GM10847 (cell line): ENCODE data around the gene GMIP.

ENCODE experiments used
- POLR2A ChIP-seq: IDR thresholded peaks from 2 replicates; pipeline ENCODE4 v1.6.1; 2011; ENCODE audit not compliant: insufficient read length; ENCODE audit errors: extremely low read depth

Gene GMIP, protein sequence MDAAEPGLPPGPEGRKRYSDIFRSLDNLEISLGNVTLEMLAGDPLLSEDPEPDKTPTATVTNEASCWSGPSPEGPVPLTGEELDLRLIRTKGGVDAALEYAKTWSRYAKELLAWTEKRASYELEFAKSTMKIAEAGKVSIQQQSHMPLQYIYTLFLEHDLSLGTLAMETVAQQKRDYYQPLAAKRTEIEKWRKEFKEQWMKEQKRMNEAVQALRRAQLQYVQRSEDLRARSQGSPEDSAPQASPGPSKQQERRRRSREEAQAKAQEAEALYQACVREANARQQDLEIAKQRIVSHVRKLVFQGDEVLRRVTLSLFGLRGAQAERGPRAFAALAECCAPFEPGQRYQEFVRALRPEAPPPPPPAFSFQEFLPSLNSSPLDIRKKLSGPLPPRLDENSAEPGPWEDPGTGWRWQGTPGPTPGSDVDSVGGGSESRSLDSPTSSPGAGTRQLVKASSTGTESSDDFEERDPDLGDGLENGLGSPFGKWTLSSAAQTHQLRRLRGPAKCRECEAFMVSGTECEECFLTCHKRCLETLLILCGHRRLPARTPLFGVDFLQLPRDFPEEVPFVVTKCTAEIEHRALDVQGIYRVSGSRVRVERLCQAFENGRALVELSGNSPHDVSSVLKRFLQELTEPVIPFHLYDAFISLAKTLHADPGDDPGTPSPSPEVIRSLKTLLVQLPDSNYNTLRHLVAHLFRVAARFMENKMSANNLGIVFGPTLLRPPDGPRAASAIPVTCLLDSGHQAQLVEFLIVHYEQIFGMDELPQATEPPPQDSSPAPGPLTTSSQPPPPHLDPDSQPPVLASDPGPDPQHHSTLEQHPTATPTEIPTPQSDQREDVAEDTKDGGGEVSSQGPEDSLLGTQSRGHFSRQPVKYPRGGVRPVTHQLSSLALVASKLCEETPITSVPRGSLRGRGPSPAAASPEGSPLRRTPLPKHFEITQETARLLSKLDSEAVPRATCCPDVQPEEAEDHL

DNA sequence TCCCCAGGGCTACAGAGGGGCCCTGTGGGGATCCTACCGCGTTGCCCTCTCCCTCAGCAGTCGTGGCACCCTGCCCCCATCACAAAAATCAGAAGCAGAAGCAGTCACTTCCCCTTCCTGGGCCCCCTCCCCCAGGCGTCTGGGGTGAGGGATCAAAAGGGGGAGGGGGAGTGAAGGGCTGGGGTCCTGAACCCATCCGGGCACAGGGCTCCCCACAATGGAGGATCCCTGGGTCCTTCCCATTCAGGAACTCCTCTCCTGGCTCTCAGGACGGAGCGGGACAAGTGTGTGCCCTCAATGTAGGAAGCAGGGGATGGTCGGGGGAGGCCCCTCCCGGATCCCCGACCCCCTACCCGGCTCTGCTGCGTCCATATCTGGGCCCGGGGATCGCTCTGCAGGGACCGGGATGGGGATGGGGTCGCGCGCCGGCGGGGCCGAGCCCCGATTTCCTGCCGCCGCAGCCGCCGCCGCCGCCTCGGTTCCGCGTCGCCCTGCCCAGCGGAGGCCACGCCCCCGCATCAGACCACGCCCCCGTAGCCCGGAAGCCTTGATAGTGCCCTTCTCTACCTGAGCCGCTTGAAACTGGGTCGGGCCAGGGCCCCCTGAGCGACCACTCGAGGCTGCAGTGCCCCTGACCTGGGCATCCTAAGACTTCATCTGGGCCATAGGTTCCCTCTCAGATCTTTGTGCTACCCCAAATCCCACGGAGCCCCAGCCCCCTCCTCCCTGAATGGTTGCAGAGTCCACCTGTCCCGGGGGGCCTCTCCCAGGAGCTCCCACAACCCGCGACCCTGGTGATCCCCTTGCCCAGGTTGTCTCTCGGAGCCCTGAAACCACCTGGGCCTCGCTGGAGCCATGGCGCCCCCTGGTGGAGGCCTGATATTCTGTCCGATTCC, at the start of gene GMIP:
Gene GMIP (minus strand): TSS at position 500 of the 896 bp plus-strand sequence. CDS start 128 bp downstream, at position 372.
- TF ChIP-seq POLR2A = peak; percentile 44

DNA sequence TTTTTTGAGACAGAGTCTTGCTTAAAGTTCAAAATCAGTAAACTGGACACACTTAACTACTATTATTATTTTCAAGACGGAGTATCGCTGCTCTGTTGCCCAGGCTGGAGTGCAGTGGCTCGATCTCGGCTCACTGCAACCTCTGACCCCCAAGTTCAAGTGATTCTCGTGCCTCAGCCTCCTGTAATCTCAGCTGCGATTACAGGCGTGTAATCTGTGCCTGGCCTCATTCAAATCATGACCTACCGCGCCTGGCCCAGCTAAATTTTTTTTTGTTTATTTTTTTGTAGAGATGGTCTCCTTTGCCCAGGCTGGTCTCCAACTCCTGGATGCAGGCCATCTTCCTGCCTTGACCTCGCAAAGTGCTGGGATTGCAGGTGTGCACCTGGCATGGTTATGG, 48.2 kb upstream of the GMIP start:
- no peak for TF ChIP-seq POLR2A

DNA sequence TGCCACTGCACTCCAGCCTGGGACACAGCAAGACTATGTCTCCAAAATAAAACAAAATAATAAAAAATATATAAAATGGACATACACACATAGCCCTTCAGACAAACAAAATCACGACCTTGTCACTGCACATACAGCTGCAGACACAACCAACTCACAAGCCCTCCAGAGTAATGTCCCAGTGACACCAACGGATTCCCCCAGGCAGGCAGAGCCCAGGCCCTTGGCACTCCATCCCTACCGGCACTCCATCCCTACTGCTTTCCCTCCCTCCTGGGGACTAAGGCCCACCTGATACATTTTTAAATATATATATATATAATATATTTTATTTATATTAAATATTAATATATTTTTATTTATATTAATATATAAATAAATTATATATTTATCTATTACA, 43.6 kb upstream of the GMIP start:
- TF ChIP-seq POLR2A = no peak

GRCh38 chr19:19686580-19686979, 43.1 kb upstream of the GMIP start:
- no peak for TF ChIP-seq POLR2A

GRCh38 chr19:19679176-19680073, 36.0 kb upstream of the GMIP start:
- no peak for TF ChIP-seq POLR2A

GRCh38 chr19:19677579-19677978, 34.1 kb upstream of the GMIP start:
- no peak for TF ChIP-seq POLR2A

DNA sequence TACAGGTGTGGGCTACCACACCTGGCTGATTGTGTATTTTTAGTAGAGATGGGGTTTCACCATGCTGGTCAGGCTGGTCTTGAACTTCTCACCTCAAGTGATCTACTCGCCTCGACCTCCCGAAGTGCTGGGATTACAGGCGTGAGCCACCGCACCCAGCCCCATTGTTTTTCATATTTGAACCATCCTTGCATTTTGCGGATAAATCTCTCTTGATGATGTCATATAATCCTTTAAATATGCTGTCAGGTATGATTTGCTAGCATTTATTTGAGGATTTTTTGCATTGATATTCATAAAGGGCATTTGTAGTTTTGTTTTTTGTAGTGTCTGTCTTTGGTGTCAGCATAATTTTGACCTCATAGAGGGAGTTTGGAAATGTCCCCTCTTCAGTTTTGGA, 30.9 kb upstream of the GMIP start:
- TF ChIP-seq POLR2A = no peak

DNA sequence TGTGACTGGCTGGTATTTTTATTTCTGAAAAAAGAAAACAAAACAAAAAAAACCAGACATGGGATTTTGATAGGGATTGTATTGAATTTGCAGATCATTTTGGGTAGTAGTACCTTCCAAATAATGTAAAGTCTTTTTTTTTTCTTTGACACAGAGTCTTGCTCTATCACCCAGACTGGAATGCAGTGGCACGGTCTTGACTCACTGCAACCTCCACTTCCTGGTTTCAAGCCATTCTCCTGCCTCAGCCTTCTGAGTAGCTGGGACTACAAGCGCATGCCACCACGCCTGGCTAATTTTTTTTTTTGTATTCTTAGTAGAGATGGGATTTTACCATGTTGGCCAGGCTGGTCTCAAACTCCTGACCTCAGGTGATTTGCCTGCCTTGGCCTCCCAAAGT, 29.4 kb upstream of the GMIP start:
- TF ChIP-seq POLR2A = no peak

DNA sequence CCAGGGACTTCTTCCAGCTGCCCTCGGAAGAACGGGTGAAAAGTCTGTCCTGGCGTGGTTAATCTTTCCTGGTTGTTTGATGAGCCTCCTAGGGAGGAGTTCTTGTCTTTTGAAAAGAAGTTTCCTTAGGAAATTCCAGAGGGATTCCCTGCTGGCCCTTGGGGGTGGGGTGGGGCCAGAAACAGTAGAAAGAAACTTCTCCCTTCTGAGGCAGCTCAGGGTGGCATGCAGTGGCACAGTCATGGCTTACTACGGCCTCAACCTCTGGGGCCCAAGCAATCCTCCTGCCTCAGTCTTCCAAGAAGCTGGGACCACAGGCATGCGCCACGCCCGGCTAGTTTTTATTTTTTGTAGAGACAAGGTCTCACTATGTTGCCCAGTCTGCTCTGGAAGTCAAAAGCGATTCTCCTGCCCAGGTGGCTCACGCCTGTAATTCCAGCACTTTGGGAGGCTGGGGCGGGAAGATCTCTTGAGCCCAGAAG, 26.7 kb upstream of the GMIP start:
- TF ChIP-seq POLR2A = no peak

DNA sequence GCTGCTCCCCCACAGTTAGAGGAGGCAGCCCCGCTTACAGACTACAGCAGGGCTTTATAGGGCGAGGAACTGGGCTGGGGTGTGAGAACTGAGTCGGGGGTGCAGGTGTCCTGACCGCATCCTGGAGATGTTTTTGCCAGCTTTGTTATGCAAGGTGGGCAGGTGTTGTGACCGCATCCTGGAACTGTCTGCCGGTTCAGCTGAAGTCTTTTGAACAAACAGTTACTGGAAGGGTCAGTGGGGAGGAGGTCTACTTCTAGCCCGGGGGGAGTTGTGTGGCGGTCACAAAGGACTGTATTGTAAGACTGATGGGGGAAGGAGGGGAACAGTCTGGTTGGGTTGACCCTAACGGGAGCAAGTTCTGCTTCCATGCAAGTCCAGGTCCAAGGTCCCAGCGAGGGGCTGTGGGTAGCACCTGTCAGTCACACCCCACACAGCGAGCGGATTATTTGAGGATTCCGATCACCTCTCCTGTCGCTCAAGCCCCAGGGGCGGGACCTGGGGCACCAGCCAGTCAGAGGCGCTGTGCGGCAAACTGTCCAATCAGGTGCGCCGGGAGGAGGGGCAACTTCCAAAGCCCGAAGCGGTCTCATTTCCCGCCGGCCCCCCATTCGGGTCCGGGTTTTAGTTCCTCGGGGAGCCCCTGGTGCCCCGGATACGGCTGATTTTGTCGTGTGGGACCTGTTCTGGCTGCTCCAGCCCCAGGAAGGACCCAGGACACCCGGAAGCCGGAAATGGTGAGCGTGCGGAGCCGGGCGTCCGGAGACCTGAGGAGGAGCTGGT, 25.0 kb upstream of the GMIP start, which contains the start of gene ZNF101:
Gene ZNF101 (plus strand): TSS at position 610 of the 783 bp plus-strand sequence. CDS start 125 bp downstream, at position 735.
- peak; percentile 75 for TF ChIP-seq POLR2A

- TF ChIP-seq POLR2A = peak; percentile 86
Observed at GRCh38 chr19:19663256-19664120, 20.0 kb upstream of the GMIP start, which contains the start of gene ATP13A1. ATP13A1 (minus strand) TSS chr19:19663676; CDS start chr19:19663666, 10 bp downstream.

DNA sequence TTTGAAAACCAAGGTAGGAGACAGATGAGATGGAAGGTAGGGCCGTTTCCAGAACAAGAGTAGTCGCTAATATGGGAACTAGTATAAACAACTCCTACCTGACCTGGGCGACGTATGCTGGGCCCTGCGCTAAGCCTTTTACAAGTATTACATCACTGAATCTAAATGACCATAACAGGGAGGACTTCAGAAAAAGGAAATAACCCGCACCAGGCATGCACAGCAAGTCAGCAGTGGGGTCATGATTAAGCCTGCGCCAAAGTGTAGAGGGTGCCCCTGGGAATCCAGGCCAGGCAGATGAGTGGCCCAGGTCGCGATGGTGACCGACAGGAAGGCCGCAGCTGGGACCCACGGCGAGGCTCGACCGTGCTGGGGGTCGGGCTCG, 19.4 kb upstream of the GMIP start:
- TF ChIP-seq POLR2A = no peak
